Endothelial cell (in vitro differentiated cells): ENCODE results near the gene BRSK1. TPM values are rescaled to one million over a fixed set of nuclear protein-coding genes. Genes with fewer than 3 reads are reported as not detected.

Experiments used
- DNase-seq: peaks from one replicate; pipeline ENCODE4 v3.0.0; 2021; ENCODE audit warnings: low spot score
- H3K27ac Mint-ChIP-seq: one replicate; pipeline ENCODE4 v1.8.0; 2021; ENCODE audit warnings: mixed read lengths, inconsistent platforms; ENCODE audit not compliant: unreplicated experiment
- H3K27me3 Mint-ChIP-seq: one replicate; pipeline ENCODE4 v1.8.0; 2021; ENCODE audit warnings: mild to moderate bottlenecking, moderate library complexity, mixed read lengths, inconsistent platforms; ENCODE audit not compliant: unreplicated experiment
- H3K36me3 Mint-ChIP-seq: one replicate; pipeline ENCODE4 v1.8.0; 2021; ENCODE audit warnings: mild to moderate bottlenecking, low read depth, mixed read lengths, inconsistent platforms; ENCODE audit not compliant: unreplicated experiment
- H3K4me1 Mint-ChIP-seq: one replicate; pipeline ENCODE4 v1.8.0; 2021; ENCODE audit warnings: mild to moderate bottlenecking, mixed read lengths, inconsistent platforms; ENCODE audit not compliant: unreplicated experiment
- H3K4me3 Mint-ChIP-seq: one replicate; pipeline ENCODE4 v1.8.0; 2021; ENCODE audit warnings: mild to moderate bottlenecking, mixed read lengths, inconsistent platforms; ENCODE audit not compliant: unreplicated experiment
- H3K9me3 Mint-ChIP-seq: one replicate; pipeline ENCODE4 v1.8.0; 2021; ENCODE audit warnings: mixed read lengths, inconsistent platforms; ENCODE audit not compliant: unreplicated experiment
- total RNA-seq: library from RNA; stranded (reverse); fragmentation: NEBNext Ultra II Directional; extraction: Animal tissue kit (Norgen Biotek cat#: 25700); gene quantifications from one replicate; pipeline ENCODE4 v1.2.1, GENCODE V29; 2021; ENCODE audit not compliant: unreplicated experiment
- TF ChIP-seq, protein P1 (sequence below): fragments of 200-600 bp; sonication (generic); IDR thresholded peaks from one replicate; pipeline ENCODE4 v1.5.0; 2021; ENCODE audit warnings: antibody characterized with exemption; ENCODE audit not compliant: unreplicated experiment

BRSK1 gene
- total RNA-seq, 1 donor from 2014 or later, result 14.1 TPM

- Mint-ChIP-seq H3K36me3 (no peaks in the 10 kb centered on the region), H3K27ac (no peak overlapping the region), H3K4me1 (peaks cover 5% of the 10 kb centered on the region), H3K9me3 (no peaks in the 10 kb centered on the region), H3K27me3 (peaks cover 12% of the 10 kb centered on the region), H3K4me3 (no peak overlapping the region)
- no peak for DNase-seq
- TF ChIP-seq, protein P1, sequence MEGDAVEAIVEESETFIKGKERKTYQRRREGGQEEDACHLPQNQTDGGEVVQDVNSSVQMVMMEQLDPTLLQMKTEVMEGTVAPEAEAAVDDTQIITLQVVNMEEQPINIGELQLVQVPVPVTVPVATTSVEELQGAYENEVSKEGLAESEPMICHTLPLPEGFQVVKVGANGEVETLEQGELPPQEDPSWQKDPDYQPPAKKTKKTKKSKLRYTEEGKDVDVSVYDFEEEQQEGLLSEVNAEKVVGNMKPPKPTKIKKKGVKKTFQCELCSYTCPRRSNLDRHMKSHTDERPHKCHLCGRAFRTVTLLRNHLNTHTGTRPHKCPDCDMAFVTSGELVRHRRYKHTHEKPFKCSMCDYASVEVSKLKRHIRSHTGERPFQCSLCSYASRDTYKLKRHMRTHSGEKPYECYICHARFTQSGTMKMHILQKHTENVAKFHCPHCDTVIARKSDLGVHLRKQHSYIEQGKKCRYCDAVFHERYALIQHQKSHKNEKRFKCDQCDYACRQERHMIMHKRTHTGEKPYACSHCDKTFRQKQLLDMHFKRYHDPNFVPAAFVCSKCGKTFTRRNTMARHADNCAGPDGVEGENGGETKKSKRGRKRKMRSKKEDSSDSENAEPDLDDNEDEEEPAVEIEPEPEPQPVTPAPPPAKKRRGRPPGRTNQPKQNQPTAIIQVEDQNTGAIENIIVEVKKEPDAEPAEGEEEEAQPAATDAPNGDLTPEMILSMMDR, result no peak
Observed at GRCh38 chr19:55336101-55336500, 52.3 kb downstream of the BRSK1 start.

- TF ChIP-seq, protein P1, result no peak
- H3K4me3 Mint-ChIP-seq, result peak within 1 kb of the TSS; percentile 97
- no peaks in the 10 kb centered on the region for H3K36me3 Mint-ChIP-seq
- H3K9me3 Mint-ChIP-seq, result no peaks in the 10 kb centered on the region
- peaks cover 12% of the 10 kb centered on the region for H3K27me3 Mint-ChIP-seq
- H3K4me1 Mint-ChIP-seq, result peaks cover 5% of the 10 kb centered on the region
- peak; percentile 99 for DNase-seq
- peak within 1 kb of the TSS; percentile 100 for H3K27ac Mint-ChIP-seq
Observed at GRCh38 chr19:55339105-55339888, 55.5 kb downstream of the BRSK1 start, which contains the start of gene KMT5C. Gene KMT5C, plus strand, starts transcription at chr19:55339876. Its CDS starts 2,061 bp downstream, at chr19:55341937.

DNA sequence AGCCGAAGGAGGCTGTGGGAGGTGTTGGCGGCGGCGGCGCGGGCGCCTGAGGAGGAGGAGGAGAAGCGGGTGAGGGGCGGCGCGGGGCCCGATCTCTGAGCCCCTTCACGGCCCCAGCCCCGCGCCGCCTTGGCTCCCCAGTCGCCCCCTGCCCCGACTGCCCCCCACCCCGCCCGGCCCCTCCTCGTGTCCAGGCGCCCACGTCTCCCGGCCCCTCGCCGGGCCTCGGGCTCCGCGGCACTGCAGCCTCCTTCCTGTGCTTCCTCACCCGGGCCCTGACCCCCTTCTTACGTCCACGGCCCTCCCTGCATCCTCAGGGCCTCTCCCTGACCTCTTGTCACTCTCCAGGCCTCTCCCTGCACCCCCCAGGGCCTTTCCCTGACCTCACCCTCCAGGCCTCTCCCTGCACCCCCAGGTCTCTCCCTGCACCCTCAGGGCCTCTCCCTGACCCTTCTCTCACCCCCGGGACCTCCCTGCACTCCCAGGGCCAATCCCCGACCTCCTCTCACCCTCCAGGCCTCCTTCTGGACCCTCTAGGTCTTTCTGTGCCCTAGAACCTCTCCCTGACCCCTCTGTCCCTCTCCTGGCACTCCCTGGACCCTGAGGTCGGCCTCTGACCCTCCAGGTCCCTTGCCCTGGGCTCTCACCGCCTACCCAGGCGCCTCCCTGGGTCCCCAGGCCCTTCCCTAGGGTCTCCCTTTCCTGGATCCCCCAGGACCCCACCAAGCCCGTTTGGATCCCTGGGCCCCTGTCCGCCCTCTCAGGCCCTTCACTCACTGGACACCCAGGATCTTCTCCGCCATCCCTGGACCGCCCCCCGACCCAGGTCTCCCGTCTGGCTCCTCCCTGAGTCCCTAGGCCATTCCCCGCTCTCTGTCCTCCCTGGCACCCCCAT, 56.3 kb downstream of the BRSK1 start:
- H3K27me3 Mint-ChIP-seq, result peaks cover 14% of the 10 kb centered on the region
- H3K4me3 Mint-ChIP-seq, result peak overlapping the region; percentile 97
- no peak for DNase-seq
- H3K4me1 Mint-ChIP-seq, result peaks cover 5% of the 10 kb centered on the region
- H3K36me3 Mint-ChIP-seq, result no peaks in the 10 kb centered on the region
- H3K9me3 Mint-ChIP-seq, result no peaks in the 10 kb centered on the region
- TF ChIP-seq, protein P1, result no peak
- peak overlapping the region; percentile 100 for H3K27ac Mint-ChIP-seq

GRCh38 chr19:55340784-55341147, 57.0 kb downstream of the BRSK1 start:
- TF ChIP-seq, protein P1, result no peak
- Mint-ChIP-seq H3K4me3 (peak overlapping the region; percentile 89), H3K36me3 (peaks cover 4% of the 10 kb centered on the region), H3K27me3 (peaks cover 18% of the 10 kb centered on the region), H3K27ac (no peak overlapping the region), H3K9me3 (no peaks in the 10 kb centered on the region), H3K4me1 (peaks cover 5% of the 10 kb centered on the region)
- DNase-seq, result peak; percentile 41
